GM06990 (cell line): ENCODE data around the gene MRPL28.
A peak's percentile ranks its signal among the peaks of the same experiment; 100 is the strongest.
"Not testable (repeated sequence)": the region's sequence is repeated elsewhere in the genome, so short reads cannot be mapped to it uniquely, and the experiment has no call there.

Source experiments
- DNase-seq: peaks from one replicate; pipeline ENCODE4 v3.0.0-alpha.2; 2011; ENCODE audit not compliant: insufficient read length; ENCODE audit errors: extremely low read depth
- H3K27me3 ChIP-seq: replicated peaks from 2 replicates; pipeline ENCODE4 v1.6.0; 2011; ENCODE audit warnings: low read length; ENCODE audit not compliant: control insufficient read depth, insufficient read depth
- H3K36me3 ChIP-seq: 2 replicates; pipeline ENCODE4 v1.5.1; 2011; ENCODE audit warnings: low read length; ENCODE audit not compliant: control insufficient read depth, insufficient read depth
- H3K4me3 ChIP-seq: replicated peaks from 2 replicates; pipeline ENCODE4 v1.5.1; 2011; ENCODE audit warnings: low read depth, mild to moderate bottlenecking, control low read depth, low read length
- TF ChIP-seq, protein P1 (sequence below): IDR thresholded peaks from 2 replicates; pipeline ENCODE4 v1.5.1; 2011; ENCODE audit warnings: low read length, control low read depth, mild to moderate bottlenecking, inconsistent platforms; ENCODE audit not compliant: insufficient read depth, poor library complexity, severe bottlenecking

Gene MRPL28

GRCh38 chr16:333406-334094 is 36.8 kb downstream of the MRPL28 start:
- Histone ChIP-seq H3K36me3 (peaks cover 1% of the 10 kb centered on the region; the same call in 1 of the 2 replicates), H3K4me3 (no peak overlapping the region), H3K27me3 (no peaks in the 10 kb centered on the region)
- TF ChIP-seq, protein P1, sequence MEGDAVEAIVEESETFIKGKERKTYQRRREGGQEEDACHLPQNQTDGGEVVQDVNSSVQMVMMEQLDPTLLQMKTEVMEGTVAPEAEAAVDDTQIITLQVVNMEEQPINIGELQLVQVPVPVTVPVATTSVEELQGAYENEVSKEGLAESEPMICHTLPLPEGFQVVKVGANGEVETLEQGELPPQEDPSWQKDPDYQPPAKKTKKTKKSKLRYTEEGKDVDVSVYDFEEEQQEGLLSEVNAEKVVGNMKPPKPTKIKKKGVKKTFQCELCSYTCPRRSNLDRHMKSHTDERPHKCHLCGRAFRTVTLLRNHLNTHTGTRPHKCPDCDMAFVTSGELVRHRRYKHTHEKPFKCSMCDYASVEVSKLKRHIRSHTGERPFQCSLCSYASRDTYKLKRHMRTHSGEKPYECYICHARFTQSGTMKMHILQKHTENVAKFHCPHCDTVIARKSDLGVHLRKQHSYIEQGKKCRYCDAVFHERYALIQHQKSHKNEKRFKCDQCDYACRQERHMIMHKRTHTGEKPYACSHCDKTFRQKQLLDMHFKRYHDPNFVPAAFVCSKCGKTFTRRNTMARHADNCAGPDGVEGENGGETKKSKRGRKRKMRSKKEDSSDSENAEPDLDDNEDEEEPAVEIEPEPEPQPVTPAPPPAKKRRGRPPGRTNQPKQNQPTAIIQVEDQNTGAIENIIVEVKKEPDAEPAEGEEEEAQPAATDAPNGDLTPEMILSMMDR, result no peak
- DNase-seq, result no peak

GRCh38 chr16:331181-331814 is 39.0 kb downstream of the MRPL28 start:
- not testable (repeated sequence) for H3K4me3 ChIP-seq, H3K27me3 ChIP-seq, H3K36me3 ChIP-seq, DNase-seq

DNA sequence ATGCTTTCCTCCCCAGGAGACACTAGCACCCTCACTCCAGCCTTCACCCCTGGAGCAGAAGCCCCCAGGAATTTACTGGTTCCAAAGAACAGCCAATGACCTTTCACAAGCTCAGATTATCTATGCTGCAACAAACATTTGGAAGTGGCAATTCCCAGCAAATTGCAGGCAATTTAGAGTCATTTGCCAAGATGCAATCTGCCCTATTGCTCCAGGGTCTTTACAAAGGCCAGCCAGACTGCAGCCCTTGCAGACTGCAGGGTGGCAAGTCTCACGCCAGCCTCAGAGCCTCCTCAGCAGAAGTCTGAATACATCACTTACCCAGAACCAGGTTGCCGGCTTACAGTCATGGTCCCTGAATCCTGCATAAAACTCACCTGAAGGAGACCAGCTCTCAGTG is 39.6 kb downstream of the MRPL28 start:
- Histone ChIP-seq H3K4me3 (no peak overlapping the region), H3K36me3 (no peaks in the 10 kb centered on the region), H3K27me3 (no peaks in the 10 kb centered on the region)
- DNase-seq, result no peak
- TF ChIP-seq, protein P1, result no peak

DNA sequence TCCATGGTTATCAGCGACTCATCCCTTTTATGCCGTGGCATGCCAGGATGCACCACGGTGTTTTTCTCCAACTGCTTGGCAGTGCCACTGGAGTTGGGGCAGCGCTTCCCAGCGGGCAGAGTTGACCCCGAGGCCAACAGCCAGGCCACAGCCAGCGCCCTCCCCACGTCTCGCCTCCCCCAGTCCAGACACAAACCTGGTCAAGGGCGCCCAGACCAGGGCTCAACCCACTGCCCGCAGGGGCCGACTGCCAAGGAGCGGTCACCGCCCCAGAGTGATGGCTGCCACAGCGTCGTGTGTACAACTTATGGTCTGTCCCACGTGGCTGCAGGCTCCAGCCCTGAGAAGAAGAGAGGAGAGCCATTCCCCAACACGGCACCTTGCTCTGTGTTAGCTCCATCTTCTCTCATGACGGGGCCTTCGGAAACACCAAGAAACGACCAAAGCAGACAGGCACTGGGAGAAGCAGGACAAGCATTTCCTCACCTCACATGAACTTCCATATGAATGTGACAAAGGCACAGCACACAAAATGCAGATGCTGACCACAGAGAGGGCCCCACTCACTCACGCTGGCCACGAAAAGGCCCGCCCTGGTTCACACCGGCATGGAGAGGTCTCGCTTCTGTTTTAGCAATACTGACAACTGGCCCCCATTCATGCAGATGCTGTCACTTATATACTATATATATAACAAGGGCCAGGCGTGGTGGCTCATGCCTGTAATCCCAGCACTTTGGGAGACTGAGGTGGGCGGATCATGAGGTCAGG is 44.8 kb downstream of the MRPL28 start:
- no peak for DNase-seq
- Histone ChIP-seq H3K27me3 (no peaks in the 10 kb centered on the region), H3K4me3 (peak overlapping the region; percentile 45), H3K36me3 (no peaks in the 10 kb centered on the region; the same call in 1 of the 2 replicates)
- TF ChIP-seq, protein P1, result no peak

DNA sequence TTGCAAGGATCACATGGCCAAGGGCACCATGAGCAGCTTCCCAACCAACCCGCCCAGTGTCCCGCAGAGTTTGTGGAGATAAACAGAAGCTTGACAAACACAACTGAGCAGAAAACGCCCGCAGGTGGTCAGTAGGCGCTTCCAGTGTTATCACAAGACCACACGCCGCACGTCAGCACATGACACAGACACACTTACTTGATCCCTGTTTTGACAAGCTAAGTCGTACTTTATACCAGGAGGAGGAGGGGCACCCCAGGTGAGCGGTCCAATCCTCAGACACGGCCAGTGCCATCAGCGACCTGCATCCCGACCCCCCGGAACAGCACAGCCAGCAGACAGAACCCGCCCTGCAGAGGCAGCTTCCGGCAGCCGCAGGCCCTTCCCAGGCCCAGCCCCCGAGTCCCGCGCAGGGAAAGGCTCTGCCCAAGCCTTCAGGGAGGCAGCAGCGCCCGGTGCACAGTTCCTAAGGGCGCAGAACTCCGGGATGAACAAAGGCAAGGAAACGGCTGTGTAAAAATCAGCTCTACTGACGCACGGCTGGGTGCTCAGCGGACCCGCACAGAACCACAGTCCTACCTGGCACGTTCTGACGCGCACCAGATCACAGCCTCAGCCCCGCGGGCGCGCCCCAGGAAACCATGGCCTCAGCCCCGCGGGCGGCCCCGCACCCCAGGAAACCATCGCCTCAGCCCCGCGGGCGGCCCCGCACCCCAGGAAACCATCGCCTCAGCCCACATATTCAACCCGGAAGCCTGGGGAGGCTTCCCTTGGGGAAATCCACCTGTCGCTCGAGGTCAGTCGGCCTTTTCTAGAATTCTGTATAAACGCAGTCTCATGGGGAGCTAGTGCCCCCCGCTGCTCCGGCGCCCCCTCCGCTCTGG is 45.6 kb downstream of the MRPL28 start:
- peak; percentile 74 for DNase-seq
- H3K4me3 ChIP-seq, result peak overlapping the region; percentile 45
- H3K36me3 ChIP-seq, result no peaks in the 10 kb centered on the region; the same call in 1 of the 2 replicates
- no peaks in the 10 kb centered on the region for H3K27me3 ChIP-seq
- TF ChIP-seq, protein P1, result no peak
